Activated CD4-positive, alpha-beta T cell treated with anti-CD3 and anti-CD28 coated beads, Interleukin-2, amount 50 U/mL, for 24 hours (primary cell): ENCODE data around the gene ZNF562.

Experiments used
- DNase-seq, 2 donors: peaks; one replicate each; pipeline ENCODE4 v3.0.0-alpha.2; 2020; ENCODE audit warnings: low read depth in 1 of 2, low spot score in 1 of 2

Gene ZNF562

GRCh38 chr19:9645472-9645871 is 29.4 kb downstream of the ZNF562 start:
- no peak for DNase-seq

- no peak for DNase-seq
Measured at GRCh38 chr19:9644472-9644871, 30.4 kb downstream of the ZNF562 start.

- DNase-seq, result no peak
Measured at GRCh38 chr19:9641810-9642209, 33.1 kb downstream of the ZNF562 start.

GRCh38 chr19:9640956-9641355 is 33.9 kb downstream of the ZNF562 start:
- DNase-seq, result no peak

- no peak for DNase-seq
Measured at GRCh38 chr19:9636018-9636417, 38.9 kb downstream of the ZNF562 start.

GRCh38 chr19:9627856-9628255 is 47.0 kb downstream of the ZNF562 start:
- no peak for DNase-seq

GRCh38 chr19:9622531-9622930 is 52.4 kb downstream of the ZNF562 start:
- DNase-seq, result no peak

GRCh38 chr19:9621156-9622037 is 53.5 kb downstream of the ZNF562 start, which contains the start of gene ZNF561:
ZNF561 (minus strand) TSS chr19:9621232; CDS start chr19:9619456, 1,776 bp downstream.
- DNase-seq, result peak; percentile 74 to 87

- DNase-seq, result no peak
Measured at GRCh38 chr19:9620842-9621155, 54.1 kb downstream of the ZNF562 start.

- DNase-seq, result no peak
Measured at GRCh38 chr19:9615844-9616243, 59.1 kb downstream of the ZNF562 start.

- no peak for DNase-seq
Measured at GRCh38 chr19:9610484-9611113, 64.3 kb downstream of the ZNF562 start.

- DNase-seq, result no peak
Measured at GRCh38 chr19:9608912-9609311, 66.0 kb downstream of the ZNF562 start.

GRCh38 chr19:9597027-9597426 is 77.9 kb downstream of the ZNF562 start:
- no peak for DNase-seq
